Keratinocyte (primary cell): ENCODE data around the gene CNPPD1. TPM values are rescaled to one million over a fixed set of nuclear protein-coding genes. Genes with fewer than 3 reads are reported as not detected.

Experiments
- DNase-seq: peaks from one replicate; pipeline ENCODE4 v3.0.0-alpha.2; 2011; ENCODE audit warnings: low read depth, missing footprints, low spot score
- FAIRE-seq: peaks from 2 replicates; lab custom pipeline; 2011; peaks lifted over from hg19 to GRCh38; lab: Jason Lieb, UNC
- H2AFZ ChIP-seq: 2 replicates; pipeline ENCODE4 v1.6.0; 2012; ENCODE audit warnings: low read length, control low read depth, inconsistent platforms; ENCODE audit not compliant: control insufficient read depth
- H3K27ac ChIP-seq: 2 replicates; pipeline ENCODE4 v1.5.1; 2011; ENCODE audit warnings: low read length; ENCODE audit not compliant: control insufficient read depth, insufficient read depth
- H3K27me3 ChIP-seq: 3 replicates; pipeline ENCODE4 v1.6.0; 2011; ENCODE audit warnings: low read length; ENCODE audit not compliant: control insufficient read depth, insufficient read depth; ENCODE audit errors: extremely low read depth
- H3K36me3 ChIP-seq, 2 experiments: 2 replicates in 1 of 2; 3 replicates in 1 of 2; pipeline ENCODE4 v1.5.1; 2011; ENCODE audit warnings: low read length in 2 of 2, mild to moderate bottlenecking in 1 of 2; ENCODE audit not compliant: control insufficient read depth in 2 of 2, insufficient read depth in 2 of 2; ENCODE audit errors: extremely low read depth in 1 of 2
- H3K4me1 ChIP-seq: 3 replicates; pipeline ENCODE4 v1.5.1; 2011; ENCODE audit warnings: low read length; ENCODE audit not compliant: control insufficient read depth, insufficient read depth; ENCODE audit errors: extremely low read depth
- H3K4me2 ChIP-seq: 3 replicates; pipeline ENCODE4 v1.6.0; 2011; ENCODE audit warnings: low read depth, low read length; ENCODE audit not compliant: control insufficient read depth, insufficient read depth; ENCODE audit errors: extremely low read depth
- H3K4me3 ChIP-seq, 3 experiments: fragments of 200-600 bp in 1 of 3; sonication (generic) in 1 of 3; 2 replicates in 2 of 3; 3 replicates in 1 of 3; pipeline ENCODE4 v1.5.1; 2011 to 2016; ENCODE audit warnings: low read length in 3 of 3, mild to moderate bottlenecking in 3 of 3, control low read depth in 2 of 3, inconsistent platforms in 1 of 3, low read depth in 1 of 3, mixed read lengths in 1 of 3, mixed run types in 1 of 3, moderate library complexity in 1 of 3; ENCODE audit not compliant: control insufficient read depth in 2 of 3, insufficient read depth in 2 of 3; ENCODE audit errors: extremely low read depth in 1 of 3
- H3K79me2 ChIP-seq: 2 replicates; pipeline ENCODE4 v1.6.0; 2012; ENCODE audit warnings: low read length; ENCODE audit not compliant: control insufficient read depth, insufficient read depth
- H3K9ac ChIP-seq: 3 replicates; pipeline ENCODE4 v1.6.0; 2011; ENCODE audit warnings: low read length; ENCODE audit not compliant: control insufficient read depth, insufficient read depth; ENCODE audit errors: extremely low read depth
- H3K9me1 ChIP-seq: 3 replicates; pipeline ENCODE4 v1.6.0; 2011; ENCODE audit warnings: low read length; ENCODE audit not compliant: control insufficient read depth, insufficient read depth; ENCODE audit errors: extremely low read depth
- H3K9me3 ChIP-seq: 2 replicates; pipeline ENCODE4 v1.5.1; 2012; ENCODE audit warnings: low read depth, low read length; ENCODE audit not compliant: control insufficient read depth
- H4K20me1 ChIP-seq: 3 replicates; pipeline ENCODE4 v1.6.0; 2011; ENCODE audit warnings: low read length; ENCODE audit not compliant: control insufficient read depth, insufficient read depth; ENCODE audit errors: extremely low read depth
- CTCF ChIP-seq, 3 experiments: IDR thresholded peaks in 1 of 3; conservative IDR thresholded peaks in 1 of 3; optimal IDR thresholded peaks in 1 of 3; 2 replicates in 2 of 3; 3 replicates in 1 of 3; pipeline versions ENCODE3 to v1.5.1; 2011; ENCODE audit warnings: low read length in 3 of 3, mild to moderate bottlenecking in 3 of 3, moderate library complexity in 2 of 3, control low read depth in 1 of 3, inconsistent platforms in 1 of 3; ENCODE audit not compliant: insufficient read depth in 2 of 3; ENCODE audit errors: extremely low read depth in 1 of 3
- EZH2 ChIP-seq: IDR thresholded peaks from one replicate; pipeline ENCODE4 v1.6.1; 2012; ENCODE audit warnings: inconsistent platforms, mild to moderate bottlenecking, low read length, moderate library complexity
- dilution Hi-C: fragments of 300-500 bp; cut with MboI; formaldehyde crosslinking; loops from one replicate; pipeline ENCODE4 v1.7.0; 2020; ENCODE audit warnings: low sequenced_read_pairs; ENCODE audit not compliant: extremely low pct_ligation_motif_present
- polyA plus RNA-seq, 5 experiments: library from polyadenylated mRNA; depleted of rRNA in 3 of 5; stranded (reverse) in 3 of 5; stranded (forward) in 1 of 5; unstranded in 1 of 5; fragments of >200 nt; gene quantifications; 1 replicate in 1 of 5; 2 replicates in 3 of 5; 3 replicates in 1 of 5; pipeline versions ENCODE4 v1.2.1 to v1.2.3, GENCODE V29; 2011 to 2012; ENCODE audit warnings: missing spikeins in 2 of 5, low read depth in 1 of 5, low replicate concordance in 1 of 5

Gene CNPPD1
- polyA plus RNA-seq, 1 donor (not counting 4 experiments of a cell fraction or from before 2014, with no cell fraction given), result 26.1 TPM

GRCh38 chr2:219160186-219161017 lies 16.3 kb downstream of the CNPPD1 start, which contains the start of gene NHEJ1:
TSS of gene NHEJ1 (minus strand) at chr2:219160815. CDS start at chr2:219158362, 2,453 bp downstream.
- peak within 1 kb of the TSS; percentile 82 for H3K9ac ChIP-seq
- no peak for FAIRE-seq
- no peaks in the 10 kb centered on the region for H3K9me3 ChIP-seq
- H2AFZ ChIP-seq, result peak within 1 kb of the TSS; percentile 95
- H3K79me2 ChIP-seq, result no peaks in the 10 kb centered on the region
- dilution Hi-C loops, result no loop called here
- peak within 1 kb of the TSS; percentile 66 for H3K27ac ChIP-seq
- peak within 1 kb of the TSS; percentile 56 to 75 (median 74) for H3K4me3 ChIP-seq
- H3K27me3 ChIP-seq, result no peaks in the 10 kb centered on the region
- TF ChIP-seq CTCF (optimal IDR thresholded peaks at IDR 0.05 in 1 of 3, IDR thresholded peaks at IDR 0.05 in 1 of 3, conservative IDR thresholded peaks at IDR 0.05 in 1 of 3; ENCODE audit: extremely low read depth in 1 of 3, insufficient read depth in 2 of 3, low read length in 3 of 3) (peak; percentile 85 to 99 (median 90)), EZH2 (no peak)
- peak; percentile 70 for DNase-seq
- peaks cover 3% of the 10 kb centered on the region in 2 experiments for H3K36me3 ChIP-seq
- H3K9me1 ChIP-seq, result no peaks in the 10 kb centered on the region
- H3K4me2 ChIP-seq, result peak within 1 kb of the TSS; percentile 95
- H4K20me1 ChIP-seq, result no peaks in the 10 kb centered on the region
- peaks cover 8% of the 10 kb centered on the region for H3K4me1 ChIP-seq

- H3K4me1 ChIP-seq, result peaks cover 8% of the 10 kb centered on the region
- H3K27me3 ChIP-seq, result no peaks in the 10 kb centered on the region
- no peak for TF ChIP-seq CTCF (optimal IDR thresholded peaks at IDR 0.05 in 1 of 3, IDR thresholded peaks at IDR 0.05 in 1 of 3, conservative IDR thresholded peaks at IDR 0.05 in 1 of 3; ENCODE audit: extremely low read depth in 1 of 3, insufficient read depth in 2 of 3, low read length in 3 of 3)
- no peak for TF ChIP-seq EZH2
- no peaks in the 10 kb centered on the region for H3K9me3 ChIP-seq
- FAIRE-seq, result no peak
- dilution Hi-C loops, result no loop called here
- H3K4me2 ChIP-seq, result peak overlapping the region; percentile 95
- peak overlapping the region; percentile 71 for H2AFZ ChIP-seq
- no peak overlapping the region for H3K27ac ChIP-seq
- no peaks in the 10 kb centered on the region for H4K20me1 ChIP-seq
- H3K79me2 ChIP-seq, result no peaks in the 10 kb centered on the region
- peak overlapping the region; percentile 82 for H3K9ac ChIP-seq
- peaks cover 2 to 3% of the 10 kb centered on the region in 2 experiments for H3K36me3 ChIP-seq
- no peaks in the 10 kb centered on the region for H3K9me1 ChIP-seq
- no peak for DNase-seq
- peak overlapping the region; percentile 56 to 75 (median 74) for H3K4me3 ChIP-seq
These were observed 16.9 kb downstream of the CNPPD1 start for GRCh38 chr2:219159771-219160185.
